ENCODE results near the gene AMMECR1.
A peak's percentile ranks its signal among the peaks of the same experiment; 100 is the strongest.

Gene AMMECR1

DNA sequence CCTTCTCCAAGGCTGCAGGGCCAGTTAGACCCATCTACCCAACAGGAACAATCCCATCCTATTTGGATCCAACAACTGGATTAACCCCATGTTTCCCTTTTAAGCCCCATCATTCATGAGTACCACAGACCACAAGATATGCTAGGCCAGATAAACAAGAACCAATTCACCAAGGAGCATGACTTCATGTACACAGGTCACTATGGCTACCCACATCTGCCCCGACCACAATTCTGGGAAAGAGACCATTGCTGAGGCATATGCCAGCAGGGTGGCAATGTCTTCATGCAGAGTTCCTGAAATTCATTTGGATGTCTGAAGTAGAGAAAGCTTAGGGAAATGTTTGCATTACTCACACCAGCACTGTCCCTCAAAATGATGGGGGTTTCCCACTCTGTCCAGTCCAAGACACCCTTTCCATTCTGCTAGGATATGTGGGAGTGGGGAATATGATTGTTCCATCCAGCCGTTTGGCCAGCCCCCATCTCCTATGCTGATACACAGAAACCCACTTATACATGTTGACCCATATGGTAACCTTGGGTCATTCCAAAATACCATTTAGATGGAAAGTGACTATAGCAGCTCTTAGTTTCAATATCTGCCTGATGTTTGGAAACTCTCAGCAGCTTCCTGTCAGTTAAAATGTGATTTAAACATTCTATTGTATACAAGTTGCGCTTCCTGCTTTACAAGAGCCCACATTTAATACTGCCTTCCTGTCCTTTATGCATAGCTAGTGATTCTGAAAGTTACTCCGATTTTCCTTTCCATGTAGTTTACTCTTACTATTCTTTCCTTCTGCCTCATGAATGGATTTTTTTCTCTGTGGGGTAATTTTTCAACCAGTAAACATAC is 129.0 kb downstream of the AMMECR1 start:
- no peak for ATAC-seq (ENCODE audit: low read depth)
- TF ChIP-seq, protein P1, sequence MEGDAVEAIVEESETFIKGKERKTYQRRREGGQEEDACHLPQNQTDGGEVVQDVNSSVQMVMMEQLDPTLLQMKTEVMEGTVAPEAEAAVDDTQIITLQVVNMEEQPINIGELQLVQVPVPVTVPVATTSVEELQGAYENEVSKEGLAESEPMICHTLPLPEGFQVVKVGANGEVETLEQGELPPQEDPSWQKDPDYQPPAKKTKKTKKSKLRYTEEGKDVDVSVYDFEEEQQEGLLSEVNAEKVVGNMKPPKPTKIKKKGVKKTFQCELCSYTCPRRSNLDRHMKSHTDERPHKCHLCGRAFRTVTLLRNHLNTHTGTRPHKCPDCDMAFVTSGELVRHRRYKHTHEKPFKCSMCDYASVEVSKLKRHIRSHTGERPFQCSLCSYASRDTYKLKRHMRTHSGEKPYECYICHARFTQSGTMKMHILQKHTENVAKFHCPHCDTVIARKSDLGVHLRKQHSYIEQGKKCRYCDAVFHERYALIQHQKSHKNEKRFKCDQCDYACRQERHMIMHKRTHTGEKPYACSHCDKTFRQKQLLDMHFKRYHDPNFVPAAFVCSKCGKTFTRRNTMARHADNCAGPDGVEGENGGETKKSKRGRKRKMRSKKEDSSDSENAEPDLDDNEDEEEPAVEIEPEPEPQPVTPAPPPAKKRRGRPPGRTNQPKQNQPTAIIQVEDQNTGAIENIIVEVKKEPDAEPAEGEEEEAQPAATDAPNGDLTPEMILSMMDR (IDR thresholded peaks at IDR 0.05; ENCODE audit: poor library complexity, severe bottlenecking) = no peak
- H3K4me1 ChIP-seq (ENCODE audit: insufficient read depth, poor library complexity, severe bottlenecking) = no peaks in the 10 kb centered on the region
- no peak overlapping the region for H3K27ac ChIP-seq (ENCODE audit: poor library complexity, severe bottlenecking)
- no peaks in the 10 kb centered on the region for H3K36me3 ChIP-seq (ENCODE audit: low read depth)
- H3K9me3 ChIP-seq (ENCODE audit: severe bottlenecking) = no peaks in the 10 kb centered on the region
- H3K4me3 ChIP-seq (ENCODE audit: severe bottlenecking) = no peak overlapping the region
- no peak for DNase-seq (ENCODE audit: low spot score)
- no peaks in the 10 kb centered on the region for H3K27me3 ChIP-seq (ENCODE audit: insufficient read depth, poor library complexity, severe bottlenecking)

DNA sequence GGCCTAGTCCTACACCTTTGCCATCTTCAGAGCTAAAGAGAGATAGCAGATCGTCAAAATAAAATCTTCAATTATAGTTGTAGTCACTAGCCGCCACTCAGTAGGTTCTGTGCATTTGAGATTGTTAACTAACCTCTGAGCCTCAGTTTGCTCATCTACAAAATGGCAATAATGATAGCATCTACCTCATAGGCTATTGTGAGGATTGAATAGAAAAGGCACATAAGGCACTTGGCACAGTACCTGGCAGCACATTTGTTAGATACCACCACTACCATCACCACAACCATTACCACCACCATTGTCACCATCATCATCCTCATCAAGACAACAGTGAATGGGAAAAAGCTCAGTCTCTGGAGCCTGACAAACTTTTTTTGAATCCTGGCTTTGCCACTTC is 134.6 kb downstream of the AMMECR1 start:
- ATAC-seq (ENCODE audit: low read depth) (no peak), DNase-seq (ENCODE audit: low spot score) (no peak)
- H3K27ac ChIP-seq (ENCODE audit: poor library complexity, severe bottlenecking) = no peak overlapping the region
- H3K4me1 ChIP-seq (ENCODE audit: insufficient read depth, poor library complexity, severe bottlenecking) = peaks cover 21% of the 10 kb centered on the region
- no peaks in the 10 kb centered on the region for H3K36me3 ChIP-seq (ENCODE audit: low read depth)
- no peak overlapping the region for H3K4me3 ChIP-seq (ENCODE audit: severe bottlenecking)
- no peaks in the 10 kb centered on the region for H3K9me3 ChIP-seq (ENCODE audit: severe bottlenecking)
- TF ChIP-seq, protein P1 (IDR thresholded peaks at IDR 0.05; ENCODE audit: poor library complexity, severe bottlenecking) = no peak
- H3K27me3 ChIP-seq (ENCODE audit: insufficient read depth, poor library complexity, severe bottlenecking) = no peaks in the 10 kb centered on the region

GRCh38 chrX:110182865-110183264 is 135.0 kb downstream of the AMMECR1 start:
- H3K4me1 ChIP-seq (ENCODE audit: insufficient read depth, poor library complexity, severe bottlenecking) = peaks cover 21% of the 10 kb centered on the region
- H3K27me3 ChIP-seq (ENCODE audit: insufficient read depth, poor library complexity, severe bottlenecking) = no peaks in the 10 kb centered on the region
- no peak for ATAC-seq (ENCODE audit: low read depth)
- H3K36me3 ChIP-seq (ENCODE audit: low read depth) = no peaks in the 10 kb centered on the region
- TF ChIP-seq, protein P1 (IDR thresholded peaks at IDR 0.05; ENCODE audit: poor library complexity, severe bottlenecking) = no peak
- peak overlapping the region; percentile 86 for H3K27ac ChIP-seq (ENCODE audit: poor library complexity, severe bottlenecking)
- H3K4me3 ChIP-seq (ENCODE audit: severe bottlenecking) = no peak overlapping the region
- no peak for DNase-seq (ENCODE audit: low spot score)
- H3K9me3 ChIP-seq (ENCODE audit: severe bottlenecking) = no peaks in the 10 kb centered on the region

DNA sequence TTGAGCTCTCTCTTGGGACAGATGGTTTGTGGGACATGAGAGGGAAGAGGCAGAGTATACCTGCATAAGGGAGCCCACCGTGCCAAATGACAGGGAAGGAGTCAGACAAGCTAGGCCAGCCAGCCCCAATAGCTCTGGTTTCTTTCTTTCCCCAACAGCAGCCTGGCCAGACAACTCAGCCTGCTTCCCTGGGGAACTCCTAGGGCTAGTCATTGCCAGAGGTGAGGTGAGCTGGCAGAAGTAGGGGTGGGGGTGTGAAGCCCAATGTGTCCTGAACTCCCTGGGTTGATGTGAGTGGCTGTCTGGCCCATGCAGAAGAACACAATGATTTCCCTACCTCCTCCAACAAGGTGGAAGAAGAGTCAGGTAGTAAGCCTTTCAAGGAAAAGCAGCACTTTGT is 135.5 kb downstream of the AMMECR1 start:
- TF ChIP-seq, protein P1 (IDR thresholded peaks at IDR 0.05; ENCODE audit: poor library complexity, severe bottlenecking) = no peak
- Histone ChIP-seq H3K4me1 (ENCODE audit: insufficient read depth, poor library complexity, severe bottlenecking) (peaks cover 21% of the 10 kb centered on the region), H3K36me3 (ENCODE audit: low read depth) (no peaks in the 10 kb centered on the region), H3K4me3 (ENCODE audit: severe bottlenecking) (no peak overlapping the region), H3K27ac (ENCODE audit: poor library complexity, severe bottlenecking) (peak overlapping the region; percentile 86), H3K27me3 (ENCODE audit: insufficient read depth, poor library complexity, severe bottlenecking) (no peaks in the 10 kb centered on the region), H3K9me3 (ENCODE audit: severe bottlenecking) (no peaks in the 10 kb centered on the region)
- peak; percentile 34; the same call in 1 of the 3 replicates for ATAC-seq (ENCODE audit: low read depth)
- no peak for DNase-seq (ENCODE audit: low spot score)

Data from RWPE2 (cell line).